Measurements from ENCODE around the gene ECI2.

DNA sequence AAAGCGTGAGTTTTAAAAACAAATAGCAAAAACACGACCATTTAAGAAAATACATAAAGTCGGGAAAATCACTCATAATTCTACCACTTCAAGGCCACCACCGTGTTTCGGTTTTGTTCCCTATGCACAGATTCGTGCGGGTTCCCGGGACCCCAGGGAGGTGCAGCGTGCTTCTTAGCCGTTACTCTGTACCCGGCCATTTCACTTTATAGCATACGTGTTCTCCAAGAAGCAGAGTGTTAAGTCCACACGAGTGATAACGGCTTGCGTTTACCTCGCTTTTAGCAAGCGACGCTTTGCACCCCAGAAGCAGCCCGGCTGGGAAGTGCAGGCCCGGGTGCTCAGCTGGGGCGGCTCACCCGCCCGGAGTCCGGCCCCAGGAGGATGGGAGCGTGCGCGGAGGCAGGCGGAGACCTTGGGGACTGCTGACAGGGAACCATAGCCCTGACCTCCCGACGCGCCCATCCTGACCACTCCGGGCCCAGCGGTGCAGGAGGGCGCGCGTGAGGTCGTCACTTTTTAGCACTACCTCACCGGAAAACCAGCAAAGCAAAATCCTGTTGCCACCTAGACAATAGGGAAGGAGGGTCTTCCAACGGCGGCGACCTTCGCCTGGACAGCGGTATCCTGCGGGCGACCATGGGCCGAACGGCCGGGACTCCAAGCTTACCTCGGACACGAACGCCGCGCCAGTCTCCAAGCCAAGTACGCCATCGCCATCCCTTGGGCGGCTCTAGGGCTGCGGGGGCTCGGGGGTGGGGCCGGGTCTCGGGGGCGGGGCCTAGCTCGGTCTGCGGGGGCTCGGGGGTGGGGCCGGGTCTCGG lies at the start of gene ECI2:
- TF ChIP-seq, protein P1, sequence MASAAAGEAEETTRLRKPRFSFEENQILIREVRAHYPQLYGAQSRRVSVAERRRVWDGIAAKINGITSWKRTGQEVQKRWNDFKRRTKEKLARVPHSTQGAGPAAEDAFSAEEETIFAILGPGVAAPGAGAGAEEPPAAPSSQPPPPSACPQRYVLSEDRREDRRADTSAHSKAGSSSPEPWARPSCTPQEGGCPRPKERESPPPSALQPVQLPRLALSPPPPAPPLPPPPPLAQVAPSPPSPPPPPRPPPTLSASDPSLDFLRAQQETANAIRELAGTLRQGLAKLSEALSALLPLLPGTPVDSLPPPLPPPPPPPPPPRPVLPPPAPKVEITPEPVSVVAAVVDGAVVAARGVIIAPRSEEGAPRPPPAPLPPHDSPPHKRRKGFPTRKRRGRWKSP (CRISPR knock-in tag; IDR thresholded peaks at IDR 0.05), result peak; percentile 65
- TF ChIP-seq, protein P2, sequence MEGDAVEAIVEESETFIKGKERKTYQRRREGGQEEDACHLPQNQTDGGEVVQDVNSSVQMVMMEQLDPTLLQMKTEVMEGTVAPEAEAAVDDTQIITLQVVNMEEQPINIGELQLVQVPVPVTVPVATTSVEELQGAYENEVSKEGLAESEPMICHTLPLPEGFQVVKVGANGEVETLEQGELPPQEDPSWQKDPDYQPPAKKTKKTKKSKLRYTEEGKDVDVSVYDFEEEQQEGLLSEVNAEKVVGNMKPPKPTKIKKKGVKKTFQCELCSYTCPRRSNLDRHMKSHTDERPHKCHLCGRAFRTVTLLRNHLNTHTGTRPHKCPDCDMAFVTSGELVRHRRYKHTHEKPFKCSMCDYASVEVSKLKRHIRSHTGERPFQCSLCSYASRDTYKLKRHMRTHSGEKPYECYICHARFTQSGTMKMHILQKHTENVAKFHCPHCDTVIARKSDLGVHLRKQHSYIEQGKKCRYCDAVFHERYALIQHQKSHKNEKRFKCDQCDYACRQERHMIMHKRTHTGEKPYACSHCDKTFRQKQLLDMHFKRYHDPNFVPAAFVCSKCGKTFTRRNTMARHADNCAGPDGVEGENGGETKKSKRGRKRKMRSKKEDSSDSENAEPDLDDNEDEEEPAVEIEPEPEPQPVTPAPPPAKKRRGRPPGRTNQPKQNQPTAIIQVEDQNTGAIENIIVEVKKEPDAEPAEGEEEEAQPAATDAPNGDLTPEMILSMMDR (CRISPR knock-in tag; IDR thresholded peaks at IDR 0.05), result peak; percentile 41
- TF ChIP-seq FOXM1 (CRISPR knock-in tag; IDR thresholded peaks at IDR 0.05), result no peak
- TF ChIP-seq RAD21 (CRISPR knock-in tag; IDR thresholded peaks at IDR 0.05), result 0 out of 2 replicates have a peak, but pooled peaks have one; percentile 33

Data from HepG2 (cell line).